Keratinocyte (primary cell): Measurements from ENCODE around the gene SESN3. TPM values are rescaled to one million over a fixed set of nuclear protein-coding genes. Genes with fewer than 3 reads are reported as not detected.

ENCODE experiments used
- DNase-seq: peaks from one replicate; pipeline ENCODE4 v3.0.0-alpha.2; 2011; ENCODE audit warnings: low read depth, missing footprints, low spot score
- FAIRE-seq: peaks from 2 replicates; lab custom pipeline; 2011; peaks lifted over from hg19 to GRCh38; lab: Jason Lieb, UNC
- H2AFZ ChIP-seq: 2 replicates; pipeline ENCODE4 v1.6.0; 2012; ENCODE audit warnings: low read length, control low read depth, inconsistent platforms; ENCODE audit not compliant: control insufficient read depth
- H3K27ac ChIP-seq: 2 replicates; pipeline ENCODE4 v1.5.1; 2011; ENCODE audit warnings: low read length; ENCODE audit not compliant: control insufficient read depth, insufficient read depth
- H3K27me3 ChIP-seq: 3 replicates; pipeline ENCODE4 v1.6.0; 2011; ENCODE audit warnings: low read length; ENCODE audit not compliant: control insufficient read depth, insufficient read depth; ENCODE audit errors: extremely low read depth
- H3K36me3 ChIP-seq, 2 experiments: 2 replicates in 1 of 2; 3 replicates in 1 of 2; pipeline ENCODE4 v1.5.1; 2011; ENCODE audit warnings: low read length in 2 of 2, mild to moderate bottlenecking in 1 of 2; ENCODE audit not compliant: control insufficient read depth in 2 of 2, insufficient read depth in 2 of 2; ENCODE audit errors: extremely low read depth in 1 of 2
- H3K4me1 ChIP-seq: 3 replicates; pipeline ENCODE4 v1.5.1; 2011; ENCODE audit warnings: low read length; ENCODE audit not compliant: control insufficient read depth, insufficient read depth; ENCODE audit errors: extremely low read depth
- H3K4me2 ChIP-seq: 3 replicates; pipeline ENCODE4 v1.6.0; 2011; ENCODE audit warnings: low read depth, low read length; ENCODE audit not compliant: control insufficient read depth, insufficient read depth; ENCODE audit errors: extremely low read depth
- H3K4me3 ChIP-seq, 3 experiments: fragments of 200-600 bp in 1 of 3; sonication (generic) in 1 of 3; 2 replicates in 2 of 3; 3 replicates in 1 of 3; pipeline ENCODE4 v1.5.1; 2011 to 2016; ENCODE audit warnings: low read length in 3 of 3, mild to moderate bottlenecking in 3 of 3, control low read depth in 2 of 3, inconsistent platforms in 1 of 3, low read depth in 1 of 3, mixed read lengths in 1 of 3, mixed run types in 1 of 3, moderate library complexity in 1 of 3; ENCODE audit not compliant: control insufficient read depth in 2 of 3, insufficient read depth in 2 of 3; ENCODE audit errors: extremely low read depth in 1 of 3
- H3K79me2 ChIP-seq: 2 replicates; pipeline ENCODE4 v1.6.0; 2012; ENCODE audit warnings: low read length; ENCODE audit not compliant: control insufficient read depth, insufficient read depth
- H3K9ac ChIP-seq: 3 replicates; pipeline ENCODE4 v1.6.0; 2011; ENCODE audit warnings: low read length; ENCODE audit not compliant: control insufficient read depth, insufficient read depth; ENCODE audit errors: extremely low read depth
- H3K9me1 ChIP-seq: 3 replicates; pipeline ENCODE4 v1.6.0; 2011; ENCODE audit warnings: low read length; ENCODE audit not compliant: control insufficient read depth, insufficient read depth; ENCODE audit errors: extremely low read depth
- H3K9me3 ChIP-seq: 2 replicates; pipeline ENCODE4 v1.5.1; 2012; ENCODE audit warnings: low read depth, low read length; ENCODE audit not compliant: control insufficient read depth
- H4K20me1 ChIP-seq: 3 replicates; pipeline ENCODE4 v1.6.0; 2011; ENCODE audit warnings: low read length; ENCODE audit not compliant: control insufficient read depth, insufficient read depth; ENCODE audit errors: extremely low read depth
- CTCF ChIP-seq, 3 experiments: IDR thresholded peaks in 1 of 3; conservative IDR thresholded peaks in 1 of 3; optimal IDR thresholded peaks in 1 of 3; 2 replicates in 2 of 3; 3 replicates in 1 of 3; pipeline versions ENCODE3 to v1.5.1; 2011; ENCODE audit warnings: low read length in 3 of 3, mild to moderate bottlenecking in 3 of 3, moderate library complexity in 2 of 3, control low read depth in 1 of 3, inconsistent platforms in 1 of 3; ENCODE audit not compliant: insufficient read depth in 2 of 3; ENCODE audit errors: extremely low read depth in 1 of 3
- EZH2 ChIP-seq: IDR thresholded peaks from one replicate; pipeline ENCODE4 v1.6.1; 2012; ENCODE audit warnings: inconsistent platforms, mild to moderate bottlenecking, low read length, moderate library complexity
- dilution Hi-C: fragments of 300-500 bp; cut with MboI; formaldehyde crosslinking; loops from one replicate; pipeline ENCODE4 v1.7.0; 2020; ENCODE audit warnings: low sequenced_read_pairs; ENCODE audit not compliant: extremely low pct_ligation_motif_present
- polyA plus RNA-seq, 5 experiments: library from polyadenylated mRNA; depleted of rRNA in 3 of 5; stranded (reverse) in 3 of 5; stranded (forward) in 1 of 5; unstranded in 1 of 5; fragments of >200 nt; gene quantifications; 1 replicate in 1 of 5; 2 replicates in 3 of 5; 3 replicates in 1 of 5; pipeline versions ENCODE4 v1.2.1 to v1.2.3, GENCODE V29; 2011 to 2012; ENCODE audit warnings: missing spikeins in 2 of 5, low read depth in 1 of 5, low replicate concordance in 1 of 5

SESN3 gene
- polyA plus RNA-seq, 1 donor (not counting 4 experiments of a cell fraction or from before 2014, with no cell fraction given): 35.2 TPM

- DNase-seq: peak; percentile 56
- dilution Hi-C loops: no loop called here
Observed at GRCh38 chr11:95132956-95133355, 98.0 kb downstream of the SESN3 start.

GRCh38 chr11:95128602-95129001 is 102.4 kb downstream of the SESN3 start:
- no peaks in the 10 kb centered on the region for H3K9me1 ChIP-seq
- H3K4me3 ChIP-seq: no peak overlapping the region
- peaks cover 8% of the 10 kb centered on the region for H3K4me1 ChIP-seq
- H2AFZ ChIP-seq: no peak overlapping the region
- TF ChIP-seq EZH2 (no peak), CTCF (optimal IDR thresholded peaks at IDR 0.05 in 1 of 3, IDR thresholded peaks at IDR 0.05 in 1 of 3, conservative IDR thresholded peaks at IDR 0.05 in 1 of 3; ENCODE audit: extremely low read depth in 1 of 3, insufficient read depth in 2 of 3, low read length in 3 of 3) (no peak)
- H3K9ac ChIP-seq: no peak overlapping the region
- H3K9me3 ChIP-seq: no peaks in the 10 kb centered on the region
- FAIRE-seq (no peak), DNase-seq (no peak)
- no peaks in the 10 kb centered on the region for H4K20me1 ChIP-seq
- no peak overlapping the region for H3K27ac ChIP-seq
- peaks cover 3 to 5% of the 10 kb centered on the region in 2 experiments for H3K36me3 ChIP-seq
- H3K27me3 ChIP-seq: no peaks in the 10 kb centered on the region
- H3K4me2 ChIP-seq: no peak overlapping the region
- H3K79me2 ChIP-seq: no peaks in the 10 kb centered on the region
- dilution Hi-C loops: no loop called here

More at GRCh38 chr11:95132956-95133355, 98.0 kb downstream of the SESN3 start:
- peaks cover 25% of the 10 kb centered on the region for H3K4me1 ChIP-seq
- H3K27ac ChIP-seq: peak overlapping the region; percentile 70
- FAIRE-seq: no peak
- peaks cover 3 to 5% of the 10 kb centered on the region in 2 experiments for H3K36me3 ChIP-seq
- H4K20me1 ChIP-seq: no peaks in the 10 kb centered on the region
- H2AFZ ChIP-seq: no peak overlapping the region
- no peak overlapping the region for H3K4me2 ChIP-seq
- H3K9me1 ChIP-seq: no peaks in the 10 kb centered on the region
- no peaks in the 10 kb centered on the region for H3K79me2 ChIP-seq
- H3K27me3 ChIP-seq: no peaks in the 10 kb centered on the region
- H3K4me3 ChIP-seq: no peak overlapping the region
- no peaks in the 10 kb centered on the region for H3K9me3 ChIP-seq
- H3K9ac ChIP-seq: no peak overlapping the region
- TF ChIP-seq CTCF (optimal IDR thresholded peaks at IDR 0.05 in 1 of 3, IDR thresholded peaks at IDR 0.05 in 1 of 3, conservative IDR thresholded peaks at IDR 0.05 in 1 of 3; ENCODE audit: extremely low read depth in 1 of 3, insufficient read depth in 2 of 3, low read length in 3 of 3) (no peak), EZH2 (no peak)
